ENCODE results near the gene PTCSC3.

The PTCSC3 gene

DNA sequence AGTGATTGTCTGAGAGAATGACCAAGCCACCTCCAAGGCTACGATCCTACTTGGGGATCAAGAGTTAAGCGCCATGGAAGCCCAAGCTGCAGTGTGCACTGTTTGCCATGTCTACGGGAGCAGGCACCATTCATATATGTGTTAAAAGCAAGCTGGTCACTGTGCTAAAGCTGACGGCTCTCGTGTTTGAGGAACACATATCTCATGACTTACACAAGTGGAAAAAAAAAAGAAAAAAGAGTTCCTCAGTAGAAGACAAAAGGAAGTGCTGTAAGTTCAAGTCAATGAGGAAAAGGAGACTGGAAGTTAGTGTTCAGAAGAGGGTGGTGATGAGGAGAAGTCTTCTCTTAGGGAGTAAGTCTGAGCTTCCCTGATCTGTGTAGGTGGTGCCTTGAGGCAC is 4.9 kb upstream of the PTCSC3 start:
- Histone ChIP-seq H3K9ac (ENCODE audit: low read depth in 1 of 2, low read length in 2 of 2) (no peak overlapping the region), H3K27ac (ENCODE audit: low read depth, low read length) (no peak overlapping the region), H3K9me3 (ENCODE audit: control insufficient read depth in 1 of 2, low read length in 2 of 2) (no peaks in the 10 kb centered on the region), H3K4me1 (ENCODE audit: control insufficient read depth in 1 of 2, insufficient read depth in 2 of 2, low read length in 2 of 2) (no peaks in the 10 kb centered on the region), H3K27me3 (ENCODE audit: control insufficient read depth in 1 of 2, insufficient read depth in 2 of 2, low read length in 2 of 2) (no peaks in the 10 kb centered on the region), H3K36me3 (ENCODE audit: control insufficient read depth in 1 of 2, insufficient read depth in 2 of 2, low read length in 2 of 2) (no peaks in the 10 kb centered on the region), H3K4me3 (ENCODE audit: low read depth in 1 of 2, low read length in 2 of 2) (no peak overlapping the region)

GRCh38 chr14:36177489-36177888 is 967 bp upstream of the PTCSC3 start:
- Histone ChIP-seq H3K9ac (ENCODE audit: low read depth in 1 of 2, low read length in 2 of 2) (no peak overlapping the region), H3K4me3 (ENCODE audit: low read depth in 1 of 2, low read length in 2 of 2) (no peak overlapping the region), H3K27me3 (ENCODE audit: control insufficient read depth in 1 of 2, insufficient read depth in 2 of 2, low read length in 2 of 2) (no peaks in the 10 kb centered on the region), H3K4me1 (ENCODE audit: control insufficient read depth in 1 of 2, insufficient read depth in 2 of 2, low read length in 2 of 2) (no peaks in the 10 kb centered on the region), H3K9me3 (ENCODE audit: control insufficient read depth in 1 of 2, low read length in 2 of 2) (no peaks in the 10 kb centered on the region), H3K27ac (ENCODE audit: low read depth, low read length) (no peak overlapping the region), H3K36me3 (ENCODE audit: control insufficient read depth in 1 of 2, insufficient read depth in 2 of 2, low read length in 2 of 2) (no peaks in the 10 kb centered on the region)

DNA sequence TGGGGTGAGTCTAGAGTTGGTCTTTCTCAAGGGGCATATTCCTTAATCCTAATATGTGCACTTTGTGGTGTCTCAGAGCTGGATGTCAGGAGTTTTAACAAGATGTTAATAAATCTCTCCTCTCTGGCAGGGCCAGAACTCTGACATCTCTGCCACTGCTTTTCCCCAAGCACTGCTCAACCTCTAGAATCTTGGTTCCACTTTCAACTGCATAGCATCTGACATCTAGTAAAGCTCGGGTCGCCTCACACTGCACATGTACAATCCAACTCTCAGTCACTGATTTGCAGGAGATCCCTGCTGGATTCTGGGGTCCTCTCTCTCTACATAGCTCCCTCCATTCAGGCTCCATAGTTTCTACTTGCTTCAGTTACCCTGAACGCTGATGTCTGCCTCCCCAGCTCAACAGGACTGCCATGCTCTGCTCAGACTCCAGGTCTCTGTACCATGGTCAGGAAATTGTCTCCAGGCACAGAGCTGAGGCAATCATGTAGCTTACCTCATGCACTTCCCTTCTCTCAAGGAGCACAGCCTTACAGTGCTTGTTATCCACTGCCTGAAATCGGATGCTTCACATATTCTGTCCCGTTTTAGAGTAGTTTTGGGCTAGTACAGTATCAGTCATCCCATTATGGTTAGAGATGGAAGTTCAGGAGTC is 1.6 kb downstream of the PTCSC3 start:
- no peaks in the 10 kb centered on the region for H3K36me3 ChIP-seq (ENCODE audit: control insufficient read depth in 1 of 2, insufficient read depth in 2 of 2, low read length in 2 of 2)
- H3K27ac ChIP-seq (ENCODE audit: low read depth, low read length): no peak overlapping the region
- no peaks in the 10 kb centered on the region for H3K9me3 ChIP-seq (ENCODE audit: control insufficient read depth in 1 of 2, low read length in 2 of 2)
- no peak overlapping the region for H3K4me3 ChIP-seq (ENCODE audit: low read depth in 1 of 2, low read length in 2 of 2)
- H3K9ac ChIP-seq (ENCODE audit: low read depth in 1 of 2, low read length in 2 of 2): no peak overlapping the region
- H3K4me1 ChIP-seq (ENCODE audit: control insufficient read depth in 1 of 2, insufficient read depth in 2 of 2, low read length in 2 of 2): no peaks in the 10 kb centered on the region
- H3K27me3 ChIP-seq (ENCODE audit: control insufficient read depth in 1 of 2, insufficient read depth in 2 of 2, low read length in 2 of 2): no peaks in the 10 kb centered on the region

DNA sequence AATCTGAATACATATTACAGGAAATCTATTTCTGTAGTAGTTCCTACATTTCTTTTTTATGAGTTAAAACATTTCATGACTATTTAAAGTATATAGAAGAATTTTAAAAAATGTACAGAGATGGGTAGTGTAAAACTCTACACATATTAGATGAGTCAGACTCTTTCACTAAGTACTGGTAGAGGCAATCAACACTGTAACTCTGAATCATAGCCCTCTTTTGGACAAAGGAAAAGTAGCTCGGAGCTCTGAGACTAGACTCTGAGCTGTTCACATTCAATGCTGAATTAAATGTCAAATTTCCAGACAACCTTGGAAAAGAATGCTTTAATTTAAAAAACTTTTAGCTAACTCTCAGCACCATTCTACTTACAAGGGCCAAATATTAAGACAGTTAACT is 3.4 kb downstream of the PTCSC3 start:
- Histone ChIP-seq H3K27me3 (ENCODE audit: control insufficient read depth in 1 of 2, insufficient read depth in 2 of 2, low read length in 2 of 2) (no peaks in the 10 kb centered on the region), H3K9me3 (ENCODE audit: control insufficient read depth in 1 of 2, low read length in 2 of 2) (no peaks in the 10 kb centered on the region), H3K4me1 (ENCODE audit: control insufficient read depth in 1 of 2, insufficient read depth in 2 of 2, low read length in 2 of 2) (no peaks in the 10 kb centered on the region), H3K4me3 (ENCODE audit: low read depth in 1 of 2, low read length in 2 of 2) (no peak overlapping the region), H3K36me3 (ENCODE audit: control insufficient read depth in 1 of 2, insufficient read depth in 2 of 2, low read length in 2 of 2) (no peaks in the 10 kb centered on the region), H3K27ac (ENCODE audit: low read depth, low read length) (no peak overlapping the region), H3K9ac (ENCODE audit: low read depth in 1 of 2, low read length in 2 of 2) (no peak overlapping the region)

GRCh38 chr14:36171607-36172006 is 4.9 kb downstream of the PTCSC3 start:
- no peaks in the 10 kb centered on the region for H3K27me3 ChIP-seq (ENCODE audit: control insufficient read depth in 1 of 2, insufficient read depth in 2 of 2, low read length in 2 of 2)
- H3K9me3 ChIP-seq (ENCODE audit: control insufficient read depth in 1 of 2, low read length in 2 of 2): no peaks in the 10 kb centered on the region
- H3K4me1 ChIP-seq (ENCODE audit: control insufficient read depth in 1 of 2, insufficient read depth in 2 of 2, low read length in 2 of 2): no peaks in the 10 kb centered on the region
- H3K4me3 ChIP-seq (ENCODE audit: low read depth in 1 of 2, low read length in 2 of 2): no peak overlapping the region
- no peak overlapping the region for H3K9ac ChIP-seq (ENCODE audit: low read depth in 1 of 2, low read length in 2 of 2)
- no peaks in the 10 kb centered on the region for H3K36me3 ChIP-seq (ENCODE audit: control insufficient read depth in 1 of 2, insufficient read depth in 2 of 2, low read length in 2 of 2)
- no peak overlapping the region for H3K27ac ChIP-seq (ENCODE audit: low read depth, low read length)

DNA sequence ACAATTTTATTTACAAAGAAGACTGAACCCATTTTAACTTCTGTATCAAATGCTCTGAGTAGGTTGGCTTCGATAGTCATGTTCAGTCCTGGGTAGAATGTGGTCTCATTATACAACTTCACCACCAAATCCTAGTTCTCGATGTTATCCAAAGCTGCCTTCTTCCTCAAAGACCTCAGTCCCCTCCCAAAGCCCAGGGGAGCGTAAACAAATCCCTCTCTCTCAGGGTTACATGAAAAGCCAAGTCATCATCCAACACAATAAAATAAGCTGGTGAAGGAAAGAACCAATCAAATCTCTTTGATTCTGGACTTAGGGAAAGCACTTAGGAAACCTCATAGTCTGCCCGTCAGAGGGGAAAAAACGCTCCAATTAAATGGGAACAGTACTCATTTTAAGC is 9.1 kb downstream of the PTCSC3 start:
- no peaks in the 10 kb centered on the region for H3K4me1 ChIP-seq (ENCODE audit: control insufficient read depth in 1 of 2, insufficient read depth in 2 of 2, low read length in 2 of 2)
- no peaks in the 10 kb centered on the region for H3K27me3 ChIP-seq (ENCODE audit: control insufficient read depth in 1 of 2, insufficient read depth in 2 of 2, low read length in 2 of 2)

DNA sequence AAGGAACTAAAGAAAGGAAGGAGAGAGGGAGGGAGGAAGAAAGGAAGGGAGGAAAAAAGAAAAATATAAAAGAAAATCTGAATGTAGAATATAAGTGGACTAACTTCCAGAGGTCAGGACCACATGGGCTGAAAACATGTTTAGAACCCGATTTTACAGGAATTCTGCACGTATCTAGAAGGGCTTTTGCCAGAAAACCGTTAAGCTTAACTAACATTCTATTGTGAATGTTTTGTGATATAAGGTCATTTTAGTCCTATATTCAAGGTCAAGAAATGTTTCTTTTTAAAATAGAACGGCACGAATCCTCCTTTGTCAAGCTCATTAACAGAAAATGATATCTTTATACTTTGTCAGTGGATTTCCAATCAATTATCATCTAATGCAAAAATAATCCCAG is 13.1 kb downstream of the PTCSC3 start:
- H3K4me3 ChIP-seq (ENCODE audit: low read depth in 1 of 2, low read length in 2 of 2): no peak overlapping the region
- no peak overlapping the region for H3K9ac ChIP-seq (ENCODE audit: low read depth in 1 of 2, low read length in 2 of 2)
- H3K27ac ChIP-seq (ENCODE audit: low read depth, low read length): no peak overlapping the region
- H3K27me3 ChIP-seq (ENCODE audit: control insufficient read depth in 1 of 2, insufficient read depth in 2 of 2, low read length in 2 of 2): no peaks in the 10 kb centered on the region
- H3K36me3 ChIP-seq (ENCODE audit: control insufficient read depth in 1 of 2, insufficient read depth in 2 of 2, low read length in 2 of 2): no peaks in the 10 kb centered on the region
- no peaks in the 10 kb centered on the region for H3K4me1 ChIP-seq (ENCODE audit: control insufficient read depth in 1 of 2, insufficient read depth in 2 of 2, low read length in 2 of 2)
- H3K9me3 ChIP-seq (ENCODE audit: control insufficient read depth in 1 of 2, low read length in 2 of 2): no peaks in the 10 kb centered on the region

More for the DNA sequence above, 9.1 kb downstream of the PTCSC3 start:
- H3K9me3 ChIP-seq (ENCODE audit: control insufficient read depth in 1 of 2, low read length in 2 of 2): no peaks in the 10 kb centered on the region
- no peak overlapping the region for H3K27ac ChIP-seq (ENCODE audit: low read depth, low read length)
- H3K9ac ChIP-seq (ENCODE audit: low read depth in 1 of 2, low read length in 2 of 2): no peak overlapping the region
- no peak overlapping the region for H3K4me3 ChIP-seq (ENCODE audit: low read depth in 1 of 2, low read length in 2 of 2)
- no peaks in the 10 kb centered on the region for H3K36me3 ChIP-seq (ENCODE audit: control insufficient read depth in 1 of 2, insufficient read depth in 2 of 2, low read length in 2 of 2)

DNA sequence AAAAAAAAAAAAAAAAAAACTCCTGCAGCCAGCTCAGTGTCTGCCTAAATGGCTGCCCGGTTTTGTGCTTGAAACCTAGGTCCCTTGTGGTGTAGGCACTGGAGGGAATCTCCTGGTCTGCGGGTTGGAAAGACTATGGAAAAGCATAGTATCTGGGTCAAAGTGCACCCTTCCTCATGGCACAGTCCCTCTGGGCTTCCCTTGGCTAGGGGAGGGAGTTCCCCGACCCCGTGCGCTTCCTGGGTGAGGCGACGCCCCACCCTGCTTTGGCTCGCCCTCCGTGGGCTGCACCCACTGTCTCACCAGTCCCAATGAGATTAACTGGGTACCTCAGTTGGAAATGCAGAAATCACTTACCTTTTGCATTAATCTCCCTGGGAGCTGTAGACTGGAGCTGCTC is 14.3 kb downstream of the PTCSC3 start:
- H3K9ac ChIP-seq (ENCODE audit: low read depth in 1 of 2, low read length in 2 of 2): no peak overlapping the region
- H3K36me3 ChIP-seq (ENCODE audit: control insufficient read depth in 1 of 2, insufficient read depth in 2 of 2, low read length in 2 of 2): no peaks in the 10 kb centered on the region
- H3K27ac ChIP-seq (ENCODE audit: low read depth, low read length): no peak overlapping the region
- no peak overlapping the region for H3K4me3 ChIP-seq (ENCODE audit: low read depth in 1 of 2, low read length in 2 of 2)
- H3K27me3 ChIP-seq (ENCODE audit: control insufficient read depth in 1 of 2, insufficient read depth in 2 of 2, low read length in 2 of 2): no peaks in the 10 kb centered on the region
- no peaks in the 10 kb centered on the region for H3K9me3 ChIP-seq (ENCODE audit: control insufficient read depth in 1 of 2, low read length in 2 of 2)
- no peaks in the 10 kb centered on the region for H3K4me1 ChIP-seq (ENCODE audit: control insufficient read depth in 1 of 2, insufficient read depth in 2 of 2, low read length in 2 of 2)

DNA sequence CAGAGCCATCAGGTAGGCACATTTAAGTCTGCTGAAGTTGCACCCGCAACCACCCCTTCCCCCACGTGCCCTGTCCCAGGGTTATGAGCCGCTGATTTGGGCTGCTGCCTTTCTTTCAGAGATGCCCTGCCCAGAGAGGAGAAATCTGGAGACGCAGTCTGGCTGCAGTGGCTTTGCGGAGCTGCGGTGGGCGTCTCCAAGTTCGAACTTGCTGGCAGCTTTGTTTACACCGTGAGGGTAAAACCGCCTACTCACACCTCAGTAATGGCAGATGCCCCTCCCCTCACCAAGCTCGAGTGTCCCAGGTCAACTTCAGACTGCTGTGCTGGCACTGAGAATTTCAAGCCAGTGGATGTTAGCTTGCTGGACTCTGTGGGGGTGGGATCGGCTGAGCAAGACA is 14.7 kb downstream of the PTCSC3 start:
- Histone ChIP-seq H3K9ac (ENCODE audit: low read depth in 1 of 2, low read length in 2 of 2) (no peak overlapping the region), H3K36me3 (ENCODE audit: control insufficient read depth in 1 of 2, insufficient read depth in 2 of 2, low read length in 2 of 2) (no peaks in the 10 kb centered on the region), H3K4me1 (ENCODE audit: control insufficient read depth in 1 of 2, insufficient read depth in 2 of 2, low read length in 2 of 2) (no peaks in the 10 kb centered on the region), H3K27me3 (ENCODE audit: control insufficient read depth in 1 of 2, insufficient read depth in 2 of 2, low read length in 2 of 2) (no peaks in the 10 kb centered on the region), H3K9me3 (ENCODE audit: control insufficient read depth in 1 of 2, low read length in 2 of 2) (no peaks in the 10 kb centered on the region), H3K4me3 (ENCODE audit: low read depth in 1 of 2, low read length in 2 of 2) (no peak overlapping the region), H3K27ac (ENCODE audit: low read depth, low read length) (no peak overlapping the region)

DNA sequence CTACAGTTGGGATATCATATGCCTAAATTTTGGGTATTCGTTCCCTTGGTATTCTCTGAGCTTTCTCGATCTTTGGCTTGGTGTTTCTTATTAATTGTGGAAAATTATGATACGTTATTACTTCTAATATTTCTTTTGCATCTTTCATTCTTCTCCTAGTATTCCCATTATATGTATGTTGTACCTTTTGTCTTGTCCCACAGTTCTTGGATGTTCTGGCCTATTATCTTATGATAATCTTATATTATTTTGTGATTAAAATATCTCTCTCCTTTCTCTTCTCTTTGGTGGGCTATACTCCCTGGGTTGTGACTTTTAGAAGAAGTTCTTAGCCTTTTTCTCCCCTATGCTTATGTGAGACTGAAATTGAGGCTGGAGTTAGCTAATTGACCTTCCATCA is 25.2 kb downstream of the PTCSC3 start:
- Histone ChIP-seq H3K27me3 (ENCODE audit: control insufficient read depth in 1 of 2, insufficient read depth in 2 of 2, low read length in 2 of 2) (no peaks in the 10 kb centered on the region), H3K9ac (ENCODE audit: low read depth in 1 of 2, low read length in 2 of 2) (no peak overlapping the region), H3K9me3 (ENCODE audit: control insufficient read depth in 1 of 2, low read length in 2 of 2) (no peaks in the 10 kb centered on the region), H3K36me3 (ENCODE audit: control insufficient read depth in 1 of 2, insufficient read depth in 2 of 2, low read length in 2 of 2) (no peaks in the 10 kb centered on the region), H3K4me1 (ENCODE audit: control insufficient read depth in 1 of 2, insufficient read depth in 2 of 2, low read length in 2 of 2) (no peaks in the 10 kb centered on the region), H3K4me3 (ENCODE audit: low read depth in 1 of 2, low read length in 2 of 2) (no peak overlapping the region), H3K27ac (ENCODE audit: low read depth, low read length) (no peak overlapping the region)

GRCh38 chr14:36134038-36134437 is 42.5 kb downstream of the PTCSC3 start:
- no peaks in the 10 kb centered on the region for H3K27me3 ChIP-seq (ENCODE audit: control insufficient read depth in 1 of 2, insufficient read depth in 2 of 2, low read length in 2 of 2)
- H3K4me1 ChIP-seq (ENCODE audit: control insufficient read depth in 1 of 2, insufficient read depth in 2 of 2, low read length in 2 of 2): no peaks in the 10 kb centered on the region
- H3K27ac ChIP-seq (ENCODE audit: low read depth, low read length): no peak overlapping the region
- no peak overlapping the region for H3K4me3 ChIP-seq (ENCODE audit: low read depth in 1 of 2, low read length in 2 of 2)
- no peak overlapping the region for H3K9ac ChIP-seq (ENCODE audit: low read depth in 1 of 2, low read length in 2 of 2)
- H3K9me3 ChIP-seq (ENCODE audit: control insufficient read depth in 1 of 2, low read length in 2 of 2): no peaks in the 10 kb centered on the region
- no peaks in the 10 kb centered on the region for H3K36me3 ChIP-seq (ENCODE audit: control insufficient read depth in 1 of 2, insufficient read depth in 2 of 2, low read length in 2 of 2)
